Dendritic cell treated with granulocyte-macrophage colony-stimulating factor and Interleukin-4, amounts not matched to agents 40 ng/mL and 50 ng/mL, for 4 days (primary cell): ENCODE data around the gene COL9A2.

Experiments used
- H3K27ac Mint-ChIP-seq: one replicate; pipeline ENCODE4 v1.8.0; 2022; ENCODE audit warnings: mild to moderate bottlenecking, mixed read lengths
- H3K27me3 Mint-ChIP-seq: one replicate; pipeline ENCODE4 v1.8.0; 2022; ENCODE audit warnings: mild to moderate bottlenecking, mixed read lengths
- H3K36me3 Mint-ChIP-seq: one replicate; pipeline ENCODE4 v1.8.0; 2022; ENCODE audit warnings: low read depth, mixed read lengths
- H3K4me1 Mint-ChIP-seq: one replicate; pipeline ENCODE4 v1.8.0; 2022; ENCODE audit warnings: low read depth, mixed read lengths
- H3K4me3 Mint-ChIP-seq: one replicate; pipeline ENCODE4 v1.8.0; 2022; ENCODE audit warnings: mild to moderate bottlenecking, moderate library complexity, mixed read lengths
- H3K9me3 Mint-ChIP-seq: one replicate; pipeline ENCODE4 v1.8.0; 2022; ENCODE audit warnings: mixed read lengths
- intact Hi-C: fragments of 100-400 bp; cut with micrococcal nuclease; formaldehyde crosslinking; loops from one replicate; pipeline ENCODE4 v1.15.0; 2022

COL9A2 gene

GRCh38 chr1:40305451-40305850 is 11.6 kb downstream of the COL9A2 start:
- Mint-ChIP-seq H3K36me3 (no peaks in the 10 kb centered on the region), H3K4me3 (no peak overlapping the region), H3K4me1 (no peaks in the 10 kb centered on the region), H3K9me3 (no peaks in the 10 kb centered on the region), H3K27me3 (no peaks in the 10 kb centered on the region), H3K27ac (no peak overlapping the region)
- intact Hi-C loops, result no loop called here

- Mint-ChIP-seq H3K27ac (no peak overlapping the region), H3K9me3 (no peaks in the 10 kb centered on the region), H3K27me3 (no peaks in the 10 kb centered on the region), H3K4me3 (no peak overlapping the region), H3K4me1 (no peaks in the 10 kb centered on the region), H3K36me3 (no peaks in the 10 kb centered on the region)
- intact Hi-C loops, result no loop called here
Measured at GRCh38 chr1:40303790-40304189, 13.3 kb downstream of the COL9A2 start.

- H3K36me3 Mint-ChIP-seq, result no peaks in the 10 kb centered on the region
Measured at GRCh38 chr1:40303051-40303771, 13.9 kb downstream of the COL9A2 start.

GRCh38 chr1:40302475-40302874 is 14.6 kb downstream of the COL9A2 start:
- Mint-ChIP-seq H3K36me3 (no peaks in the 10 kb centered on the region), H3K27me3 (peaks cover 1% of the 10 kb centered on the region), H3K27ac (no peak overlapping the region), H3K4me3 (no peak overlapping the region), H3K9me3 (no peaks in the 10 kb centered on the region), H3K4me1 (no peaks in the 10 kb centered on the region)
- intact Hi-C loops, result no loop called here

More at GRCh38 chr1:40303051-40303771, 13.9 kb downstream of the COL9A2 start:
- Mint-ChIP-seq H3K27me3 (no peaks in the 10 kb centered on the region), H3K4me1 (no peaks in the 10 kb centered on the region), H3K4me3 (no peak overlapping the region), H3K9me3 (no peaks in the 10 kb centered on the region), H3K27ac (no peak overlapping the region)
- intact Hi-C loops, result no loop called here

- H3K9me3 Mint-ChIP-seq, result no peaks in the 10 kb centered on the region
- no peak overlapping the region for H3K27ac Mint-ChIP-seq
- intact Hi-C loops, result no loop called here
Measured at GRCh38 chr1:40301541-40302299, 15.4 kb downstream of the COL9A2 start.

GRCh38 chr1:40301066-40301465 is 16.0 kb downstream of the COL9A2 start:
- Mint-ChIP-seq H3K36me3 (no peaks in the 10 kb centered on the region), H3K9me3 (no peaks in the 10 kb centered on the region), H3K27ac (no peak overlapping the region), H3K4me3 (no peak overlapping the region), H3K4me1 (no peaks in the 10 kb centered on the region), H3K27me3 (peaks cover 1% of the 10 kb centered on the region)
- intact Hi-C loops, result no loop called here

More at GRCh38 chr1:40301541-40302299, 15.4 kb downstream of the COL9A2 start:
- H3K4me3 Mint-ChIP-seq, result no peak overlapping the region
- no peaks in the 10 kb centered on the region for H3K4me1 Mint-ChIP-seq
- no peaks in the 10 kb centered on the region for H3K36me3 Mint-ChIP-seq
- peaks cover 1% of the 10 kb centered on the region for H3K27me3 Mint-ChIP-seq

GRCh38 chr1:40300651-40301050 is 16.4 kb downstream of the COL9A2 start:
- Mint-ChIP-seq H3K9me3 (no peaks in the 10 kb centered on the region), H3K4me1 (no peaks in the 10 kb centered on the region), H3K4me3 (no peak overlapping the region), H3K27ac (no peak overlapping the region), H3K27me3 (peaks cover 1% of the 10 kb centered on the region), H3K36me3 (no peaks in the 10 kb centered on the region)
- intact Hi-C loops, result no loop called here

- peaks cover 1% of the 10 kb centered on the region for H3K36me3 Mint-ChIP-seq
- H3K27me3 Mint-ChIP-seq, result peaks cover 1% of the 10 kb centered on the region
- intact Hi-C loops, result no loop called here
- no peak overlapping the region for H3K4me3 Mint-ChIP-seq
- H3K9me3 Mint-ChIP-seq, result no peaks in the 10 kb centered on the region
- no peak overlapping the region for H3K27ac Mint-ChIP-seq
- H3K4me1 Mint-ChIP-seq, result no peaks in the 10 kb centered on the region
Measured at GRCh38 chr1:40300249-40300567, 16.9 kb downstream of the COL9A2 start.

- Mint-ChIP-seq H3K27me3 (peaks cover 1% of the 10 kb centered on the region), H3K36me3 (peaks cover 7% of the 10 kb centered on the region), H3K4me1 (no peaks in the 10 kb centered on the region), H3K27ac (no peak overlapping the region), H3K4me3 (no peak overlapping the region), H3K9me3 (no peaks in the 10 kb centered on the region)
- intact Hi-C loops, result no loop called here
Measured at GRCh38 chr1:40299366-40300248, 17.5 kb downstream of the COL9A2 start.

GRCh38 chr1:40291293-40291692 is 25.8 kb downstream of the COL9A2 start:
- H3K27ac Mint-ChIP-seq, result no peak overlapping the region
- H3K4me3 Mint-ChIP-seq, result no peak overlapping the region
- H3K27me3 Mint-ChIP-seq, result no peaks in the 10 kb centered on the region
- H3K4me1 Mint-ChIP-seq, result no peaks in the 10 kb centered on the region
- intact Hi-C loops, result no loop called here
- peaks cover 86% of the 10 kb centered on the region for H3K36me3 Mint-ChIP-seq
- H3K9me3 Mint-ChIP-seq, result no peaks in the 10 kb centered on the region

- H3K27ac Mint-ChIP-seq, result no peak overlapping the region
- no peaks in the 10 kb centered on the region for H3K9me3 Mint-ChIP-seq
- no peak overlapping the region for H3K4me3 Mint-ChIP-seq
- H3K36me3 Mint-ChIP-seq, result peaks cover 67% of the 10 kb centered on the region
- H3K27me3 Mint-ChIP-seq, result no peaks in the 10 kb centered on the region
- intact Hi-C loops, result no loop called here
- H3K4me1 Mint-ChIP-seq, result no peaks in the 10 kb centered on the region
Measured at GRCh38 chr1:40281853-40282252, 35.2 kb downstream of the COL9A2 start.

GRCh38 chr1:40276122-40276521 is 41.0 kb downstream of the COL9A2 start:
- no peak overlapping the region for H3K4me3 Mint-ChIP-seq
- no peak overlapping the region for H3K27ac Mint-ChIP-seq
- no peaks in the 10 kb centered on the region for H3K9me3 Mint-ChIP-seq

GRCh38 chr1:40274331-40274730 is 42.8 kb downstream of the COL9A2 start:
- H3K36me3 Mint-ChIP-seq, result peaks cover 63% of the 10 kb centered on the region
- no peak overlapping the region for H3K4me3 Mint-ChIP-seq
- H3K27me3 Mint-ChIP-seq, result no peaks in the 10 kb centered on the region
- H3K9me3 Mint-ChIP-seq, result no peaks in the 10 kb centered on the region
- peaks cover 20% of the 10 kb centered on the region for H3K4me1 Mint-ChIP-seq
- peak overlapping the region; percentile 4 for H3K27ac Mint-ChIP-seq
- intact Hi-C loops, result loop anchor here (10.0 kb wide), 1 partner anchor 50 kb away; no protein-coding TSS in a partner anchor

More at GRCh38 chr1:40276122-40276521, 41.0 kb downstream of the COL9A2 start:
- Mint-ChIP-seq H3K4me1 (peaks cover 14% of the 10 kb centered on the region), H3K36me3 (peaks cover 60% of the 10 kb centered on the region), H3K27me3 (no peaks in the 10 kb centered on the region)
- intact Hi-C loops, result loop anchor here (10.0 kb wide), 1 partner anchor 49 kb away; no protein-coding TSS in a partner anchor
